Medulla oblongata (tissue), 1 donor: ENCODE data around the gene MICALL2.

ENCODE experiments used
- DNase-seq: peaks from one replicate; pipeline ENCODE4 v3.0.0-alpha.2; 2015; ENCODE audit errors: extremely low spot score

MICALL2 gene

GRCh38 chr7:1433128-1433920 is 25.9 kb downstream of the MICALL2 start:
- no peak for DNase-seq

GRCh38 chr7:1432411-1433082 is 26.7 kb downstream of the MICALL2 start:
- DNase-seq: peak; percentile 69

GRCh38 chr7:1431634-1432380 is 27.5 kb downstream of the MICALL2 start:
- no peak for DNase-seq

- DNase-seq: no peak
These were observed 28.0 kb downstream of the MICALL2 start for GRCh38 chr7:1431226-1431625.

- DNase-seq: no peak
These were observed 29.0 kb downstream of the MICALL2 start for GRCh38 chr7:1430056-1430845.

GRCh38 chr7:1428941-1429501 is 30.2 kb downstream of the MICALL2 start:
- no peak for DNase-seq

- DNase-seq: no peak
These were observed 32.1 kb downstream of the MICALL2 start for GRCh38 chr7:1427064-1427657.

GRCh38 chr7:1426474-1426873 is 32.8 kb downstream of the MICALL2 start:
- no peak for DNase-seq

GRCh38 chr7:1425292-1426136 is 33.8 kb downstream of the MICALL2 start:
- no peak for DNase-seq

- DNase-seq: no peak
These were observed 35.2 kb downstream of the MICALL2 start for GRCh38 chr7:1424041-1424440.

GRCh38 chr7:1423264-1423811 is 35.9 kb downstream of the MICALL2 start:
- DNase-seq: no peak

- no peak for DNase-seq
These were observed 36.6 kb downstream of the MICALL2 start for GRCh38 chr7:1422512-1423263.

- DNase-seq: no peak
These were observed 37.3 kb downstream of the MICALL2 start for GRCh38 chr7:1421946-1422345.

GRCh38 chr7:1421020-1421790 is 38.1 kb downstream of the MICALL2 start:
- DNase-seq: no peak

- no peak for DNase-seq
These were observed 39.6 kb downstream of the MICALL2 start for GRCh38 chr7:1419688-1420087.

GRCh38 chr7:1419310-1419634 is 40.0 kb downstream of the MICALL2 start:
- no peak for DNase-seq

- DNase-seq: no peak
These were observed 40.6 kb downstream of the MICALL2 start for GRCh38 chr7:1418505-1419309.
